Activated CD8-positive, alpha-beta T cell treated with anti-CD3 and anti-CD28 coated beads for 36 hours (primary cell): ENCODE data around the gene DGKI. TPM values are rescaled to one million over a fixed set of nuclear protein-coding genes. Genes with fewer than 3 reads are reported as not detected.

ENCODE experiments used
- ATAC-seq: fragments of 200-7000 bp; cut with Tn5 transposase; one replicate; pipeline ENCODE4 v1.10.0; 2021; ENCODE audit warnings: mild to moderate bottlenecking, moderate library complexity
- CTCF ChIA-PET: fragments of 350-600 bp; sonication (Branson Sonifier 250); formaldehyde crosslinking; loops from one replicate; lab custom pipeline; 2021; ENCODE audit warnings: antibody characterized with exemption; lab: Charles Lee
- POLR2A ChIA-PET: fragments of 350-600 bp; sonication (Branson Sonifier 250); formaldehyde crosslinking; loops from one replicate; lab custom pipeline; 2021; ENCODE audit warnings: antibody characterized with exemption; lab: Charles Lee
- DNase-seq: peaks from one replicate; pipeline ENCODE4 v3.0.0-alpha.2; 2020
- H3K27ac Mint-ChIP-seq: one replicate; pipeline ENCODE4 v1.8.0; 2021; ENCODE audit warnings: mild to moderate bottlenecking, mixed read lengths
- H3K27me3 Mint-ChIP-seq: one replicate; pipeline ENCODE4 v1.8.0; 2021; ENCODE audit warnings: mixed read lengths
- H3K36me3 Mint-ChIP-seq: one replicate; pipeline ENCODE4 v1.8.0; 2021; ENCODE audit warnings: low read depth, mixed read lengths
- H3K4me1 Mint-ChIP-seq: one replicate; pipeline ENCODE4 v1.8.0; 2021; ENCODE audit warnings: low read depth, mixed read lengths
- H3K4me3 Mint-ChIP-seq: one replicate; pipeline ENCODE4 v1.8.0; 2021; ENCODE audit warnings: mild to moderate bottlenecking, moderate library complexity, mixed read lengths
- H3K9me3 Mint-ChIP-seq: one replicate; pipeline ENCODE4 v1.8.0; 2021; ENCODE audit warnings: mixed read lengths
- intact Hi-C: fragments of 100-400 bp; cut with micrococcal nuclease; formaldehyde crosslinking; loops from one replicate; pipeline ENCODE4 v1.10.0; 2022
- total RNA-seq, 2 experiments: library from RNA; stranded (reverse); gene quantifications; one replicate each; pipeline ENCODE4 v1.2.3, GENCODE V29; 2021
- TF ChIP-seq, protein P1 (sequence below): fragments of 200-600 bp; IDR thresholded peaks from one replicate; pipeline ENCODE4 v1.8.0; 2022; ENCODE audit warnings: antibody characterized with exemption, mild to moderate bottlenecking

DGKI gene
- total RNA-seq, 2 experiments from 2014 or later = 0.38 to 0.65 TPM

DNA sequence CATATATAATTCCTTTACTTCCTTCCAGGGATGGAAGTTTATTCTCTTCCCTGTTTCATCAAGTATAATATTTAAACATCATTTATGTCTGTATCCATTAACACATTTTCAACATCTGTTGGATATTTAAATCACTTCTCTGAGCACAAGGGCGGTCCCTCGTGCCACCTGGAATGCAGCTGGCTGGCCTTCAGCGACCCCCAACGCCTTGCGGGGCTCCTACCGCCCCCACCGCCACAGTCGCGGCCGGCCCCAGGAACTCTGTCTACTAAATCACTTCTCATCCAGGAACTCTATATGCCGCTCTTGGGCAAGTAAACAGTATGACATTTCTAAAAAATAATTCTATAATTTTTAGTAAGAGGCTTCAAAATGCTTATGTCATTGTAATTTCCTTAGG lies 282.1 kb downstream of the DGKI start:
- DNase-seq (no peak), ATAC-seq (no peak)
- TF ChIP-seq, protein P1, sequence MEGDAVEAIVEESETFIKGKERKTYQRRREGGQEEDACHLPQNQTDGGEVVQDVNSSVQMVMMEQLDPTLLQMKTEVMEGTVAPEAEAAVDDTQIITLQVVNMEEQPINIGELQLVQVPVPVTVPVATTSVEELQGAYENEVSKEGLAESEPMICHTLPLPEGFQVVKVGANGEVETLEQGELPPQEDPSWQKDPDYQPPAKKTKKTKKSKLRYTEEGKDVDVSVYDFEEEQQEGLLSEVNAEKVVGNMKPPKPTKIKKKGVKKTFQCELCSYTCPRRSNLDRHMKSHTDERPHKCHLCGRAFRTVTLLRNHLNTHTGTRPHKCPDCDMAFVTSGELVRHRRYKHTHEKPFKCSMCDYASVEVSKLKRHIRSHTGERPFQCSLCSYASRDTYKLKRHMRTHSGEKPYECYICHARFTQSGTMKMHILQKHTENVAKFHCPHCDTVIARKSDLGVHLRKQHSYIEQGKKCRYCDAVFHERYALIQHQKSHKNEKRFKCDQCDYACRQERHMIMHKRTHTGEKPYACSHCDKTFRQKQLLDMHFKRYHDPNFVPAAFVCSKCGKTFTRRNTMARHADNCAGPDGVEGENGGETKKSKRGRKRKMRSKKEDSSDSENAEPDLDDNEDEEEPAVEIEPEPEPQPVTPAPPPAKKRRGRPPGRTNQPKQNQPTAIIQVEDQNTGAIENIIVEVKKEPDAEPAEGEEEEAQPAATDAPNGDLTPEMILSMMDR = no peak
- Mint-ChIP-seq H3K4me1 (no peaks in the 10 kb centered on the region), H3K27ac (no peak overlapping the region), H3K4me3 (no peak overlapping the region), H3K36me3 (no peaks in the 10 kb centered on the region), H3K27me3 (peaks cover 4% of the 10 kb centered on the region), H3K9me3 (no peaks in the 10 kb centered on the region)
- POLR2A ChIA-PET = no interaction called here
- intact Hi-C loops = no loop called here
- CTCF ChIA-PET = interaction anchor here (0.8 kb wide), 1 partner anchor 61 kb away, joined by 3 read pairs; no protein-coding TSS in a partner anchor

DNA sequence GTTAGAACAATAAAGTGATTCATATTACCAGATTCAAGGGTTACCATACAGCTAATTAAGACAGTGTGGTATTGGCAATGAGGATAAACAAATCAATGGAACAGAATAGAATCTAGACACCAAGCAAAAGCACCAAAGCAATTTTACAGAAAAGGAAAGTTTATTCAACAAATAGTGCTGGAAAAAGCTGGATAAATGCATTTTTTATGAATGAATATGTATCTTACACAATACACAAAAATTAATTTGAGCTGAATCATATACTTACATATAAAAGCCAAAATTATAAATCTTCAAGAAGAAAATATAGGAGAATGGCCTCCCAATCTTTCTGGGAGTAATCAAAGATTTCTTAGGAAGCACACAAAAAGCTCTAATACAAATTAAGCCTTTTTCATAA lies 282.8 kb downstream of the DGKI start:
- no peak for ATAC-seq
- no peak for DNase-seq
- Mint-ChIP-seq H3K4me1 (no peaks in the 10 kb centered on the region), H3K27ac (no peak overlapping the region), H3K27me3 (peaks cover 4% of the 10 kb centered on the region), H3K9me3 (no peaks in the 10 kb centered on the region), H3K36me3 (no peaks in the 10 kb centered on the region), H3K4me3 (no peak overlapping the region)
- intact Hi-C loops = no loop called here
- ChIA-PET CTCF (interaction anchor here (0.8 kb wide), 1 partner anchor 62 kb away, joined by 3 read pairs; no protein-coding TSS in a partner anchor), POLR2A (no interaction called here)
- TF ChIP-seq, protein P1 = no peak

DNA sequence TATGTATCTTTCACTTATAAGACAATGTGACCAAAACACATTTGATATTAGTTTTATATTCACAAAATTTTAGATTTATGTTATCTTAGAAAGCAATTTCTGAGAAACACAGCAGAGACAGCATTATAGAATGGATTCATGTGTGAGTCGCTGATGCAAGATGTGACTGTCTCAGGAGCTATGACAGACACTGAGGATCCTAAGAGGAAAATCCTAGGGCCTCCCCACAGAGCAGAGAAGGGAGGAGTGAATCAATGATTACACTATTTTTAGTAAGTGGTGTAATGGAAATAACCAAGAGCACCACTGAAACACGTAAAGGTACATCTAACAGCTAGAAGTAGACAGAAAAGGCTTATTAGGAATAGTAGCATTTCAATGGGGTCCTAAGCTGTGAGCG lies 299.3 kb downstream of the DGKI start:
- ATAC-seq = no peak
- H3K27me3 Mint-ChIP-seq = no peaks in the 10 kb centered on the region
- no peak overlapping the region for H3K27ac Mint-ChIP-seq

DNA sequence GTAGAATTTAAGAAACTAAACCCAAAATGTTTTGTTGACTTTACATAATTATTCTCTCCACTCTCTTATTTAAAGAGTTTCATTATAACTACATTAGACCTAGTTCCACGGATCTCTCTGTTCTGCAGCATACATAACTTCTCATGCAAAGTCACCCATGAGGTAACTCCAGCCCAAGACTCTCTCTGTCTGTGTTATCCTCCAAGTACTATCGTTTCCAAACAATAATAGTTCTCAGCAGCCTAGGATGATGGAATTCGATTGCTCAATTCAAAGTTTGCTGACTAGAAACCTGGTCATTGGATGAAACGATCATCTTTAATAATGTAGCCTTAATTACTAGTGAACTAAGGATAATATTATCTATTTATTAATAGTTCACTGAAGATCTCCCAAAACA lies 300.1 kb downstream of the DGKI start:
- POLR2A ChIA-PET = no interaction called here
- DNase-seq = no peak
- intact Hi-C loops = no loop called here

More for the DNA sequence above, 299.3 kb downstream of the DGKI start:
- no peak overlapping the region for H3K4me3 Mint-ChIP-seq
- H3K36me3 Mint-ChIP-seq = no peaks in the 10 kb centered on the region
- ChIA-PET CTCF (no interaction called here), POLR2A (no interaction called here)
- H3K9me3 Mint-ChIP-seq = no peaks in the 10 kb centered on the region
- DNase-seq = no peak
- TF ChIP-seq, protein P1 = no peak
- intact Hi-C loops = no loop called here
- no peaks in the 10 kb centered on the region for H3K4me1 Mint-ChIP-seq

DNA sequence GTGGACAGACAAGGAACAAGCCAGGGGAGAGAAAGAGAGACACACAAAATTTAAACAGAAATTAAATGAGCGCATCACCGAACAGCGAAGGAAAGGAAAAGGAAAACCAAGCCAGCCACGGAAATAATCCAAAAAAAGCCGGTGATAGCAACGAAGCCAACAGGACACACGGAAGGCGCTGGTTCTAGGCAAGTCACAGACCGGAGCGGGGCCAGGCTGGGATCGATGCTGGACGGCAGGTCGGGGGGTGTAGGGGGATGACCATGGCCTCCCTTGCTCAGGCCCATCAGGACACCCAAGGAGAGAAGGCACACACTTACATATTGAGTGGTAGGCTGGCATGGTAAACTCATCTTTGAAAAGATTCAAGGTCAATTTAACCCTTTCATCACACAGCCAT lies 300.8 kb downstream of the DGKI start:
- Mint-ChIP-seq H3K4me1 (no peaks in the 10 kb centered on the region), H3K36me3 (no peaks in the 10 kb centered on the region), H3K27ac (no peak overlapping the region), H3K27me3 (no peaks in the 10 kb centered on the region), H3K9me3 (no peaks in the 10 kb centered on the region), H3K4me3 (no peak overlapping the region)
- POLR2A ChIA-PET = no interaction called here
- ATAC-seq (no peak), DNase-seq (no peak)
- CTCF ChIA-PET = no interaction called here
- intact Hi-C loops = no loop called here
- TF ChIP-seq, protein P1 = no peak

More for the DNA sequence above, 300.1 kb downstream of the DGKI start:
- no peaks in the 10 kb centered on the region for H3K36me3 Mint-ChIP-seq
- no peak overlapping the region for H3K27ac Mint-ChIP-seq
- no peak for ATAC-seq
- H3K27me3 Mint-ChIP-seq = no peaks in the 10 kb centered on the region
- CTCF ChIA-PET = no interaction called here
- H3K4me3 Mint-ChIP-seq = no peak overlapping the region
- no peaks in the 10 kb centered on the region for H3K4me1 Mint-ChIP-seq
- TF ChIP-seq, protein P1 = no peak
- no peaks in the 10 kb centered on the region for H3K9me3 Mint-ChIP-seq
